Melanocyte of skin (primary cell): ENCODE results near the gene SPAG17. TPM values are rescaled to one million over a fixed set of nuclear protein-coding genes. Genes with fewer than 3 reads are reported as not detected.

Source experiments
- total RNA-seq, 2 donors: library from RNA; depleted of rRNA; stranded (reverse); fragments of >200 nt; gene quantifications; 2 replicates each; pipeline ENCODE4 v1.2.3, GENCODE V29; 2012

The SPAG17 gene
- total RNA-seq: under 1 TPM in 1 of 2 donors, not detected in 1; under 0.01 TPM

DNA sequence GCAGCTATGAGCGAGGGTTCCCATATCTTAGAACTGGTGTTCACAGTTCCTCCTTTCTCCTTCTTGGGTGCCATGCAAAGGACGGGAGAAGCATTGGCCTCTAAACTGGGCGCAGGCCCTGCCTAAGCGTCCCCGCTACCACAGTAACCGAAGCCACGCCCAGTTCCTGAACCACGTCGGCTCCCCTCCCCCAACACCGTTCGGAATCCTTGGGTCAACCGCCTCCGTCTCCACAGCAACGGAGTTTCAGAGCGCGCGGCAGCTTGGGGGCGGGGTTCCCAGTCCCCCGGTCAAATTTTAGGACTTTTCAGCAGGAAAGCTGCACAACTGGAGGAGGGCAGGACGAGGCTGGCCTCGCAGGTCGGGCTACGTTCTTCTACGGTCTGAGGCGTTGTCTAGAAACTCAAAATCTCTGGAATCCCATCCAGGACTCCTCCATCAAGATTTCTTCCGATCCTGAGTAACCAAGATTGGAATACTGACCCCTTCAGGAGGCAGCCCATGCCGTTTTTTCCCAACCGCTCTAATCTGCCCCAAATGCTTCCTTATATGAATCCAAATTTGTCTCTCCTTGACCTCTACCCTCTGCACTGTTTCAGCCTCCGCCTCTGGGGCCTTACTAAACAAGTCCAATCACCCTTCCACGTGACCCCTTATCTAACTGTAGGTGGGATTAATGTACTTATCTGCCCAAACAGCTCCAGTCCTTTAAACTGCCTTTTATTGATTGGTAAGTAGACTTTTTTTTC lies at the start of gene SPAG17:
Gene SPAG17, minus strand, starts transcription at position 145 of the 749 bp plus-strand sequence. Its CDS starts 71 bp downstream, at position 74.

DNA sequence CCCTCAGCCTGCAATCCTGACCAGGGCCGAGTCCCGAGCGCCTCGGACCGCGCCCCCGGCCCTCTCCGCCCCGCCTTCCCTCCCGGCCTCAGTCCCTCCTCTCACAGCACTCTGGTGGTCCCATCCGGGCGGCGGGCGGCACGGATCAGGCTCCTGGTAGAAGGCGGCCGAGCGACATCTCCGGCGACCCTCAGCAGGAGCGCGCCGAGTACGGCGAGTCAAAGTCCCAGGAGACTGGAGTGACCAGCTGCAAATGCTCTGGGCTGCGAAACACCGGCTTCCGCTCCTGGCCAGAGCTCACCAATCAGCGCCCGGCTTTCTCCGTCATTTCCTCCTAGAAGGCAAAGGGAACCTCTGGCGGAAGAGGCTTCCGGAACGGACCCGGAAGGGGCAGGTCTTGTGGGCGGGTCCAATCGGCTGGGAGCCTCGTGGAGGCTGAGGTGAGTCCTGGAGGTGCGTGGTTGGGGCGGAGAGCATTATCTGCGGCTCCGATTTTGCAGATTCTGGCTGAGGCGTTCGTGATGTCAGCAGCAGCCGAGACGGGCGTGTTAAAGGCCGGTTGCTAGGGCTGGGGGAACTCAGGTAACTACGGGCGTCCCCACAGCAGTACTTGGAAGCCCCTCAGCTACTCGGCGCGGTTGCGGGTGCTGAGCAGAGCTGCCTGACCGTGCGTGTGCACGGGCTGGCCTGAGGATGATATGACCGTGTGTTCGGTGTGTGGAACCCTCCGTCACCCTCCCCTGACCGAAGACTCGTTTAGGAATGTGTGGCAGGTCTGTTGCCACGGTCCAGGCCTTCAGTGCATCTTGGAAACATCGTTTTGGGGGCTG lies 255.5 kb downstream of the SPAG17 start, which contains the start of the genes GDAP2 and WDR3:
Gene GDAP2, minus strand, starts transcription at position 279 of the 830 bp plus-strand sequence. CDS start 9,264 bp downstream, outside the sequence.
Gene WDR3, plus strand, starts transcription at position 397 of the 830 bp plus-strand sequence. CDS start 3,581 bp downstream, outside the sequence.

